OCI-LY7 (cell line): ENCODE measurements around the gene THAP11.

Source experiments
- CTCF ChIP-seq: fragments of 200-600 bp; sonication (generic); conservative IDR thresholded peaks from 2 replicates; pipeline ENCODE4 v1.5.1; 2014; ENCODE audit warnings: mild to moderate bottlenecking, antibody characterized with exemption, low read length, moderate library complexity, mixed read lengths
- EZH2phosphoT487 ChIP-seq: fragments of 200-600 bp; sonication (generic); IDR thresholded peaks from 2 replicates; pipeline ENCODE4 v1.6.1; 2018; ENCODE audit warnings: low read depth, borderline replicate concordance, mild to moderate bottlenecking, mixed run types, antibody characterized with exemption, low read length, moderate library complexity, mixed read lengths

- TF ChIP-seq CTCF (no peak), EZH2phosphoT487 (no peak)
Measured at GRCh38 chr16:67828651-67829050, 13.5 kb upstream of the THAP11 start.
